HFFc6 (cell line): ENCODE results near the gene RESF1. TPM values are rescaled to one million over a fixed set of nuclear protein-coding genes. Genes with fewer than 3 reads are reported as not detected.

Source experiments
- DNase-seq: peaks from one replicate; pipeline ENCODE4 v3.0.0-alpha.2; 2018
- H3K27ac Mint-ChIP-seq: 2 replicates; pipeline ENCODE4 v1.8.0; 2020; ENCODE audit warnings: mild to moderate bottlenecking, mixed read lengths
- H3K27me3 Mint-ChIP-seq: 2 replicates; pipeline ENCODE4 v1.8.0; 2021; ENCODE audit warnings: mild to moderate bottlenecking, moderate library complexity, mixed read lengths; ENCODE audit not compliant: insufficient read depth
- H3K36me3 Mint-ChIP-seq: 2 replicates; pipeline ENCODE4 v1.8.0; 2021; ENCODE audit warnings: low read depth, mixed read lengths
- H3K4me1 Mint-ChIP-seq: 2 replicates; pipeline ENCODE4 v1.8.0; 2020; ENCODE audit warnings: low read depth, mixed read lengths
- H3K4me3 Mint-ChIP-seq: 2 replicates; pipeline ENCODE4 v1.8.0; 2020; ENCODE audit warnings: mild to moderate bottlenecking, moderate library complexity, mixed read lengths
- H3K9me3 Mint-ChIP-seq: 2 replicates; pipeline ENCODE4 v1.8.0; 2020; ENCODE audit warnings: mild to moderate bottlenecking, mixed read lengths
- CTCF ChIP-seq: fragments of 200-600 bp; sonication (generic); IDR thresholded peaks from 2 replicates; pipeline ENCODE4 v1.5.0; 2021; ENCODE audit warnings: antibody characterized with exemption, mild to moderate bottlenecking
- total RNA-seq, 6 experiments: library from RNA; stranded (reverse); fragmentation: NEBNext Ultra II Directional; extraction: Animal tissue kit (Norgen Biotek cat#: 25700); gene quantifications; 2 replicates in 1 of 6; 3 replicates in 5 of 6; pipeline ENCODE4 v1.2.3, GENCODE V29; 2021

RESF1 gene
- total RNA-seq, 6 experiments from 2014 or later = 7.0 to 10.1 (median 9.1) TPM

- DNase-seq = no peak
- peaks cover 28% of the 10 kb centered on the region for H3K36me3 Mint-ChIP-seq
- no peak overlapping the region for H3K27ac Mint-ChIP-seq
- no peak overlapping the region for H3K4me3 Mint-ChIP-seq
- no peaks in the 10 kb centered on the region for H3K27me3 Mint-ChIP-seq
- peaks cover 12% of the 10 kb centered on the region for H3K9me3 Mint-ChIP-seq
- H3K4me1 Mint-ChIP-seq = peaks cover 6% of the 10 kb centered on the region; the same call in 1 of the 2 replicates
- no peak for TF ChIP-seq CTCF
Measured at GRCh38 chr12:31970199-31970598, 11.0 kb downstream of the RESF1 start.

- DNase-seq = no peak
- Mint-ChIP-seq H3K4me3 (no peak overlapping the region), H3K4me1 (no peaks in the 10 kb centered on the region), H3K9me3 (peaks cover 12% of the 10 kb centered on the region), H3K27ac (no peak overlapping the region), H3K27me3 (peaks cover 1% of the 10 kb centered on the region; the same call in 1 of the 2 replicates), H3K36me3 (peaks cover 28% of the 10 kb centered on the region)
- TF ChIP-seq CTCF = no peak
Measured at GRCh38 chr12:31973818-31974217, 14.6 kb downstream of the RESF1 start.

- H3K36me3 Mint-ChIP-seq = peaks cover 28% of the 10 kb centered on the region
- H3K9me3 Mint-ChIP-seq = peaks cover 12% of the 10 kb centered on the region
- no peak overlapping the region for H3K27ac Mint-ChIP-seq
- H3K27me3 Mint-ChIP-seq = peaks cover 1% of the 10 kb centered on the region; the same call in 1 of the 2 replicates
- DNase-seq = no peak
- TF ChIP-seq CTCF = no peak
- H3K4me1 Mint-ChIP-seq = no peaks in the 10 kb centered on the region
- H3K4me3 Mint-ChIP-seq = no peak overlapping the region
Measured at GRCh38 chr12:31974673-31975072, 15.5 kb downstream of the RESF1 start.

GRCh38 chr12:31984806-31985591 is 25.8 kb downstream of the RESF1 start:
- no peaks in the 10 kb centered on the region for H3K27me3 Mint-ChIP-seq
- no peaks in the 10 kb centered on the region for H3K9me3 Mint-ChIP-seq
- H3K4me3 Mint-ChIP-seq = no peak overlapping the region
- H3K27ac Mint-ChIP-seq = no peak overlapping the region
- DNase-seq = no peak
- no peaks in the 10 kb centered on the region for H3K4me1 Mint-ChIP-seq
- no peak for TF ChIP-seq CTCF
- peaks cover 41% of the 10 kb centered on the region for H3K36me3 Mint-ChIP-seq

GRCh38 chr12:31985832-31986231 is 26.6 kb downstream of the RESF1 start:
- H3K9me3 Mint-ChIP-seq = no peaks in the 10 kb centered on the region
- no peak overlapping the region for H3K4me3 Mint-ChIP-seq
- no peaks in the 10 kb centered on the region for H3K27me3 Mint-ChIP-seq
- TF ChIP-seq CTCF = no peak
- DNase-seq = no peak
- H3K36me3 Mint-ChIP-seq = peaks cover 40% of the 10 kb centered on the region
- no peaks in the 10 kb centered on the region for H3K4me1 Mint-ChIP-seq
- H3K27ac Mint-ChIP-seq = no peak overlapping the region
